ENCODE results near the gene WDR26. TPM values are rescaled to one million over a fixed set of nuclear protein-coding genes. Genes with fewer than 3 reads are reported as not detected.
"Not testable (repeated sequence)": the region's sequence is repeated elsewhere in the genome, so short reads cannot be mapped to it uniquely, and the experiment has no call there.

The WDR26 gene
- total RNA-seq, 1 donor from 2014 or later: 50.5 TPM

- DNase-seq (ENCODE audit: low read depth in 2 of 2): peak in 1 of 2 donors; percentile 55
These were observed 610 bp downstream of the WDR26 start for GRCh38 chr1:224433701-224434672.

GRCh38 chr1:224433041-224433691 is 1.4 kb downstream of the WDR26 start:
- peak in 1 of 2 donors; percentile 57 for DNase-seq (ENCODE audit: low read depth in 2 of 2)

DNA sequence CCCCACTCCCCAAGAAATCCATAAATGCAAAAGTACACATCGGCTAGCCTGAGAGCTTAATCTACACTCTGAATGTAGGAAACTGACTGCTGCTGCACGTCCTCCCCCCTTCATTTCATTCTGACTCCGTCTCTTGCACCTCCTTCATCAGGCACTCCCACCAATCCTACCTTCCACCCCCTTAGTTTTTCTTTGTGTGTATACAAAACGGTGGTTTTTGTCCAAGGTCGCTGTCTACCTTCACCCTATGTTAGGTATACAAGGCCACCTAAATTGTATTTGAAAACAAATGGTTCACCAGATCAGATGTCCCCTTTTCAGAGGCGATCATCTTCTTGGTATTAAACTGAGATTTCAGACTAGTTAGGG is 1.9 kb downstream of the WDR26 start:
- DNase-seq (ENCODE audit: low read depth in 2 of 2): peak in 1 of 2 donors; percentile 54

DNA sequence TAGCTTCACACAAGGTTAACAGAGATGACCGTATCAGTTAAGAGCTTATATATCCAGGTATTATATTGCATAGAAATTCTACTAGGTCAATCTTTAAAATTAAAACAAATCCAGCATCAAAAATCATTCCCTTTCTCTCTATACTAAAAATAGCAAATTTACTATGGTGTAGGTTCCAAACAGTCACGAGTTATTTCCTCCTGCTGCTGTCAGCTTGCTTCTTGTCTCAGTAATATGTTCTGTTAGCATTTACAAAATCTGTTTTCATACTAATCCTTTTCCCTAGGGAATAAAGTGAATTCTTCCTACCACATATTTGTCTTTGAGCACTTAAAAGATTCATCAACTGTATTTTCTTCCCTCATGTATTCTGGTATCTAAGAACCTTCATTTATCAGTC is 2.5 kb downstream of the WDR26 start:
- peak in 1 of 2 donors; percentile 48 for DNase-seq (ENCODE audit: low read depth in 2 of 2)

DNA sequence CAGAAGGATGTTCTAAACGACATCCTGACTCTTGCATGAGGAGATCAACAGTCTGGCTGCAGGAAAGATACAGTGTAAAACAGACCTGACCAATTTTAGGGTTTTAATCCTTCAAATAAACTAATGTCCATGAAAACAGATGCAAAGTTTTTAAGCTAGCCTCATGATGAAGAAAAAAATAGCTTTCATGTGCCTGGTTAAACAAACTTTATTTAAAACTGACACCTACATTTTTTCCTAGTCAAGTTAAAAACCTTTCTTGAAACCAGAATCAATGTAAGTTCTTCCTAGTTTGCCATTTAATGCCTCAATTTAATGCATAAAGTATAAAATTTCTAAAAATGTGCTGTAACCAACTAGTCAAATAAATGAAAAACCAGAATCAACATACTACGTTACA is 2.9 kb downstream of the WDR26 start:
- DNase-seq (ENCODE audit: low read depth in 2 of 2): no peak

GRCh38 chr1:224430511-224431113 is 4.0 kb downstream of the WDR26 start:
- peak; percentile 72 to 89 for DNase-seq (ENCODE audit: low read depth in 2 of 2)

- no peak for DNase-seq (ENCODE audit: low read depth in 2 of 2)
These were observed 4.8 kb downstream of the WDR26 start for GRCh38 chr1:224429616-224430326.

DNA sequence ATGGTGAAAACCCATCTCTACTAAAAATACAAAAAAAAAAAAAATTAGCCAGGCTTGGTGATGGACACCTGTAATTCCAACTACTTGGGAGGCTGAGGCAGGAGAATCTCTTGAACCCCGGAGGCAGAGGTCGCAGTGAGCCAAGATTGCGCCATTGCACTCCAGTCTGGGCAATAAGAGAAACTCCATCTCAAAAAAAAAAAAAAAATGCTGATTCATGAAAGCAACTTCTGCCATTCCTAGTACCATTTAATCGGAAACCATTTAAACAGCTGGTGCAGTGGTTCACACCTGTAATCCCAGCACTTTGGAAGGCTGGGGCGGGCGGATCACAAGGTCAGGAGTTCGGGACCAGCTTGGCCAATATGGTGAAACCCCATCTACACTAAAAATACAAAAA is 5.9 kb downstream of the WDR26 start:
- DNase-seq (ENCODE audit: low read depth in 2 of 2): not testable (repeated sequence)

GRCh38 chr1:224427346-224427745 is 7.3 kb downstream of the WDR26 start:
- DNase-seq (ENCODE audit: low read depth in 2 of 2): peak; percentile 76 to 90

- DNase-seq (ENCODE audit: low read depth in 2 of 2): not testable (repeated sequence)
These were observed 7.7 kb downstream of the WDR26 start for GRCh38 chr1:224426869-224427268.

DNA sequence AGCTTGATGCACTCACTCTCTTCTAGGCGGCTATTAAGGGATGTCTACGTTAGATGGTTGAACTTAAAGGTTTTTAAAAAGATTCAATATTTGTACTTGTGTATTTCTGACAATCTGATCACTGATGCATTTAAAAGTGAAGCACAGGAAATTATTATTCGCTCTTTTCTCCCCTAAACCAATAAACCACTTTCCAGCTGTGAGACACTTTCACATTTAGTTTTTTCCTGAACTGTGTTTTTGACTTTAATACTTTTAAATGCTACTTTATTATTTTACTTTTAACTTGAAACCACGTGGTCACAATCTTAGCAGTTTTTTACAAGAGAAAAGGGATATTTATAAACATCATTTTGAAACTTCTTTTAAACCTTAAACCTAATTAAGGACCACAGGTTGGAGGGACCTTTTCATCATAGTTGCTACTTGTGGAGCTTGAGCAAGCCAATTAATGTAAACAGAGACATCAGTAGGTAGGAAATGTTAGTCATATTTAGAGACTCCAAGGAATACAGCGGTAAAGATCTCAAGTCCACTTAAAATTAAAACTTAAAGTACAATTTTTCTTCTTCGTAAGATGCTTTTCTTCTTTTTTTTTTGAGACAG is 9.2 kb downstream of the WDR26 start:
- DNase-seq (ENCODE audit: low read depth in 2 of 2): no peak

GRCh38 chr1:224420106-224420505 is 14.5 kb downstream of the WDR26 start:
- DNase-seq (ENCODE audit: low read depth in 2 of 2): no peak

- no peak for DNase-seq (ENCODE audit: low read depth in 2 of 2)
These were observed 22.8 kb downstream of the WDR26 start for GRCh38 chr1:224411766-224412165.

DNA sequence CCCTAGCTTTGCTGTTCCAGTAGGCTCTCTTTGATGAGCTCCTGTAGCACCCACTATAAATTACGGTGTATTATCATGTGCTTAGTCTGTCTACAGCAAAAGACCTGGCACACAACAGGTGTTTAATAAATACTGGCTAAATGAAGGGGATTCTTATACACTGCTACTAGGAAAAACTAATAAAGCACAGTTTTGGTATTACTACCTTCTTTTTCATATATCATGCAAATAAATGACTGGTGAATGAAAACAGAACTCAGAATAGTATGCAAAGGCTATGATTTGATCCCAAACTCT is 26.4 kb downstream of the WDR26 start:
- DNase-seq (ENCODE audit: low read depth in 2 of 2): no peak

GRCh38 chr1:224407571-224408293 is 26.9 kb downstream of the WDR26 start:
- no peak for DNase-seq (ENCODE audit: low read depth in 2 of 2)

- DNase-seq (ENCODE audit: low read depth in 2 of 2): no peak
These were observed 28.4 kb downstream of the WDR26 start for GRCh38 chr1:224406216-224406615.

DNA sequence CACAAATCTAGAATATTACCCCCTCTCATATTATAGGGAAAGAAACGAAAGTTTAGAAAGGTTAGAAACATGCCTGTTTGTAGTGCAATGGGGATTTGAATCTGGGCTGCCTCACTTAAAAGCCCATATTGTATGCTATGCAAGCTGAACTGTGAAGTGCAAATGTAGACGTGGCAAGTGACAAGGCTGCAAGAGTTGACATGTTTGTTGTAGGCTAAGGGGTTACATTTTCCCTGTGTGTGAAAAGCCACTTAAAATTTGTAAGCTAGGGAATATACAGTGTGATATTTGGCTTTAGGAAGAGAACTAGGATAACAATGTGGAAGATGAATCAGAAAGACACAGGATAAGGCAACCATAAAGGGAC is 29.0 kb downstream of the WDR26 start:
- no peak for DNase-seq (ENCODE audit: low read depth in 2 of 2)

DNA sequence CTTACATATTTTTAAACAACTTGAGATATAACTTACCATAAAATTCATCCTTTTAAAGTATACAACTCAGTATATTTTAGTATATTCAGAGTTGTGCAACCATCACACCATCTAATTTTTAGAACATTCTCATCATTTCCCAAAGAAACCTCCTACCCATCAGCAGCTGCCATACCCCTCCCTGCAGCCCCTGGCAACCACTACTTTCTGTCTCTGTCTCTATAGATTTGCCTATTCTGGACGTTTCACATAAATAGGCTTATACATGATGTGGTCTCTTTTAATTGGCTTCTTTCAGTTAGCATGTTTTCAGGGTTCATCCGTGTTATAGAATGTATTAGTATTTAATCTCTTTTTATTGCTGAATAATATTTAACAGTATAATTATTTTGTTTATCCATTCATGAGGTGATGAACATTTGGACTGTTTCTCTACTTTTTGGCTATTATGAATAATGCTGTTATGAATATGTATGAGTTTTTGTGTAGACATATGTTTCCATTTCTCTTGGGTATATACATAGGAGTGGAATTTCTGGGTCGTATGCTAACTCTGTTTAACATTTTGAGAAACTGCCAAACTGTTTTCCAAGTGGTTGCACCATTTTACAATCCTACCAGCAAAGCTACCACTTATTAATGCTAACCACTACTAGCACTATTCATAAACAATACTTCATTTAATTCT is 29.5 kb downstream of the WDR26 start:
- DNase-seq (ENCODE audit: low read depth in 2 of 2): no peak

GRCh38 chr1:224402472-224403036 is 32.0 kb downstream of the WDR26 start:
- no peak for DNase-seq (ENCODE audit: low read depth in 2 of 2)

DNA sequence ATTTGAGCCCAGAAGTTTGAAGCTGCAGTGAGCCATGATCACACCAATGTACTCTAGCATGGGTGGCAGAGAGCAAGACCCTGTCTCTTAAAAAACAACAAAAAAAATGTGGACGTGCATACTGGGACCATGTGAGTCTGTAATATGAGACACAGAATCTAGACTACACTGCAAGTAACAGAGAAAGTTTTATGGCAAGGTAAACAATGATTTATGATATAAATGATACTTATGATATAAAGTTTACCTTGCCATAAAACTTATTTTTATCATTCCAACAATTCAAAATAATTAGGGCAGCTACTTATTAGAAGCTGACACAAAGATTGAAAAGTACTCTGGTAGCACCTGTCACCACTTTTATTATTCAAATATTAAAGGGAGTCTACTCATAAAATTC is 34.7 kb downstream of the WDR26 start:
- no peak for DNase-seq (ENCODE audit: low read depth in 2 of 2)
